ENCODE measurements around the gene ANGPTL4. TPM values are rescaled to one million over a fixed set of nuclear protein-coding genes. Genes with fewer than 3 reads are reported as not detected.

Gene ANGPTL4
- total and polyA plus RNA-seq, 9 of the 15 experiments (the other 6 are each of a cell fraction or from before 2014, with no cell fraction given), result 0.05 to 0.77 (median 0.22) TPM; not detected in 4

DNA sequence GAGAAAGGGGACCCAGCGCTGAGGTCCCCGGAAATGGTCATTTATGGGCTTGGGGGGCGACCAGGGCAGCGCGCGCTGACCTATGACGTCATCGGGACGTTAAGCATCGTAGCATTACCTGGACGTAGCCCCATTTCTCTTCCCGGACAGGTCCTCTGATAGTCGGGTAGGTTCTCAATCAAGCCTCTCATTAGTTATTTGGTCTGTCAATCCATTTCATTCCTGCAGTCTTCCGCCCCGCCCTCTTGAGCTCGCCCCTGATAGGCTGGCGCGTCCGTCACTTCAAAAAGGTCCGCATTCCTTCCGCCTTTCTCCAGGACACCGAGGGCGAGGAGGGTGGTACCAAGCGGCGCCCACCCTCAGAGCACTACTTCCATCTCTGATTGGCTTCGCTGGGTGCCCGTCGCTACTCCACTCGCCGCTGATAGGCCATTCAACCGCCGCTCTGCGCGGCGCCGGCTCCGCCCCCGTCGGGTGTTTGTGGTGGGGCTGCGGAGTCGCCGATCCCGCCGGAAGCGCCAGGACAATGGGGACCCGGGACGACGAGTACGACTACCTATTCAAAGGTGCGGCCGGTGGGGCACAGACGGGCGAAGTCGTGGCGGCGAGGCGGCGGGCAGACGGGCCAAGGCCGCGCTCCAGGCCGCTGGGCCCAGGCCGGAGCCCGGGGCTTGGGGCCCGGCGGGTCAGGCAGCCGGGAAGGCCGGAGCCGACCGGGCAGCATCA, 26.1 kb downstream of the ANGPTL4 start, which contains the start of gene RAB11B (continued):
- TF ChIP-seq NBN (IDR thresholded peaks at IDR 0.05; ENCODE audit: low read depth) (peak; percentile 100), ZFX (CRISPR knock-in tag; IDR thresholded peaks at IDR 0.05) (peak; percentile 78), CEBPG (CRISPR knock-in tag; IDR thresholded peaks at IDR 0.05) (no peak), CEBPG (tag; conservative IDR thresholded peaks at IDR 0.05 in 1 of 2, IDR thresholded peaks at IDR 0.05 in 1 of 2) (0 out of 4 replicates have a peak, but pooled peaks of 1 of the 2 experiments have one; percentile 20), OTX1 (CRISPR knock-in tag; IDR thresholded peaks at IDR 0.05) (peak; percentile 36; the same call in 1 of the 2 replicates), POLR2A (conservative IDR thresholded peaks at IDR 0.05) (peak; percentile 62; the same call in 1 of the 2 replicates), FOSL1 (tag; conservative IDR thresholded peaks at IDR 0.05) (peak; percentile 80), ZFP36 (IDR thresholded peaks at IDR 0.05; ENCODE audit: low read depth, low read length, partially characterized antibody) (peak; percentile 80), HCFC1 (IDR thresholded peaks at IDR 0.05; ENCODE audit: low read depth, low read length) (peak; percentile 63), NRF1 (conservative IDR thresholded peaks at IDR 0.05 in 1 of 2, IDR thresholded peaks at IDR 0.05 in 1 of 2) (peak; percentile 81 to 85), NONO (IDR thresholded peaks at IDR 0.05; ENCODE audit: low read depth in 2 of 2, low read length in 1 of 2) (peak in 1 of 2 experiments; percentile 89; a peak in 1 of 4 replicates), BRD4 (IDR thresholded peaks at IDR 0.05) (peak; percentile 92), TBL1XR1 (IDR thresholded peaks at IDR 0.05; ENCODE audit: low read length in 2 of 2) (peak in 1 of 2 experiments; percentile 96; a peak in 2 of 4 replicates), GABPB2 (CRISPR knock-in tag; conservative IDR thresholded peaks at IDR 0.05) (no peak), CHD2 (IDR thresholded peaks at IDR 0.05; ENCODE audit: low read depth, low read length) (peak; percentile 90), FOS (IDR thresholded peaks at IDR 0.05; ENCODE audit: extremely low read depth, insufficient read length) (peak; percentile 97), CCNT2 (IDR thresholded peaks at IDR 0.05; ENCODE audit: borderline replicate concordance, extremely low read depth, insufficient read length, low read depth, low read length) (peak; percentile 72), CBX1 (IDR thresholded peaks at IDR 0.05; ENCODE audit: low read depth) (peak; percentile 56; the same call in 1 of the 2 replicates), ZHX1 (conservative IDR thresholded peaks at IDR 0.05; ENCODE audit: low read length) (0 out of 2 replicates have a peak, but pooled peaks have one; percentile 29), SLC30A9 (CRISPR knock-in tag; IDR thresholded peaks at IDR 0.05) (no peak), RBM25 (IDR thresholded peaks at IDR 0.05; ENCODE audit: low read depth, low read length, severe bottlenecking) (peak; percentile 99)
- TF ChIP-seq, protein P1, sequence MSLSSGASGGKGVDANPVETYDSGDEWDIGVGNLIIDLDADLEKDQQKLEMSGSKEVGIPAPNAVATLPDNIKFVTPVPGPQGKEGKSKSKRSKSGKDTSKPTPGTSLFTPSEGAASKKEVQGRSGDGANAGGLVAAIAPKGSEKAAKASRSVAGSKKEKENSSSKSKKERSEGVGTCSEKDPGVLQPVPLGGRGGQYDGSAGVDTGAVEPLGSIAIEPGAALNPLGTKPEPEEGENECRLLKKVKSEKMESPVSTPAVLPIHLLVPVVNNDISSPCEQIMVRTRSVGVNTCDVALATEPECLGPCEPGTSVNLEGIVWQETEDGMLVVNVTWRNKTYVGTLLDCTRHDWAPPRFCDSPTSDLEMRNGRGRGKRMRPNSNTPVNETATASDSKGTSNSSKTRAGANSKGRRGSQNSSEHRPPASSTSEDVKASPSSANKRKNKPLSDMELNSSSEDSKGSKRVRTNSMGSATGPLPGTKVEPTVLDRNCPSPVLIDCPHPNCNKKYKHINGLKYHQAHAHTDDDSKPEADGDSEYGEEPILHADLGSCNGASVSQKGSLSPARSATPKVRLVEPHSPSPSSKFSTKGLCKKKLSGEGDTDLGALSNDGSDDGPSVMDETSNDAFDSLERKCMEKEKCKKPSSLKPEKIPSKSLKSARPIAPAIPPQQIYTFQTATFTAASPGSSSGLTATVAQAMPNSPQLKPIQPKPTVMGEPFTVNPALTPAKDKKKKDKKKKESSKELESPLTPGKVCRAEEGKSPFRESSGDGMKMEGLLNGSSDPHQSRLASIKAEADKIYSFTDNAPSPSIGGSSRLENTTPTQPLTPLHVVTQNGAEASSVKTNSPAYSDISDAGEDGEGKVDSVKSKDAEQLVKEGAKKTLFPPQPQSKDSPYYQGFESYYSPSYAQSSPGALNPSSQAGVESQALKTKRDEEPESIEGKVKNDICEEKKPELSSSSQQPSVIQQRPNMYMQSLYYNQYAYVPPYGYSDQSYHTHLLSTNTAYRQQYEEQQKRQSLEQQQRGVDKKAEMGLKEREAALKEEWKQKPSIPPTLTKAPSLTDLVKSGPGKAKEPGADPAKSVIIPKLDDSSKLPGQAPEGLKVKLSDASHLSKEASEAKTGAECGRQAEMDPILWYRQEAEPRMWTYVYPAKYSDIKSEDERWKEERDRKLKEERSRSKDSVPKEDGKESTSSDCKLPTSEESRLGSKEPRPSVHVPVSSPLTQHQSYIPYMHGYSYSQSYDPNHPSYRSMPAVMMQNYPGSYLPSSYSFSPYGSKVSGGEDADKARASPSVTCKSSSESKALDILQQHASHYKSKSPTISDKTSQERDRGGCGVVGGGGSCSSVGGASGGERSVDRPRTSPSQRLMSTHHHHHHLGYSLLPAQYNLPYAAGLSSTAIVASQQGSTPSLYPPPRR (CRISPR knock-in tag; IDR thresholded peaks at IDR 0.05; ENCODE audit: borderline replicate concordance), result no peak
